Kidney capillary endothelial cell (primary cell): ENCODE measurements around the gene SCN3B.
"Not testable (repeated sequence)": the region's sequence is repeated elsewhere in the genome, so short reads cannot be mapped to it uniquely, and the experiment has no call there.

Experiments used
- DNase-seq: peaks from one replicate; pipeline ENCODE4 v3.0.0-alpha.2; 2018; ENCODE audit warnings: low spot score

The SCN3B gene, protein sequence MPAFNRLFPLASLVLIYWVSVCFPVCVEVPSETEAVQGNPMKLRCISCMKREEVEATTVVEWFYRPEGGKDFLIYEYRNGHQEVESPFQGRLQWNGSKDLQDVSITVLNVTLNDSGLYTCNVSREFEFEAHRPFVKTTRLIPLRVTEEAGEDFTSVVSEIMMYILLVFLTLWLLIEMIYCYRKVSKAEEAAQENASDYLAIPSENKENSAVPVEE

DNA sequence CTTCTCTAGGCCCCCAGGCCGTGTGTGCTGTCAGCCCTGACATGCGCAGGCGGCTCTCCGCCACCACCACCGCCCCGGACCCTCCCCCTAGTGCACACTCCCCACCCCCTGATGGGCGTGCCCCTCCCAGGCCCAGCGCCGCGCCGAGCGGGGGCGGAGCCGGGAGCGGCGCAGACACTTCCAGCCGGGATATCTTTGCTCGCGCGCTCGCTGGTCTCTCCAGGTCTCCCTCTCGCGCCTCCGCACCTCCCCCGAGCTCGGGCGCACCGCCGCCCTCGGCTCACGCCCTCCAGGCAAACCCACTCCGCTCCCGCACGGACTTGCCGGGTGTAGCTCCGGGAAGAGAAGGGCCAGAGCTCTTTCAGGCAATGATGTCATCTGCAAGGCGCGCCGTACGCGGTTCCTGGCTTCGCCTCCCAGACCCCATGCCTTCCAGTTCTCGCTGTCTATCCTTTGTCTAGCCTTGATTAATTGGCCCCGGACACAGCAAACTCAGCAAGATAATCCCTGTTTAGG lies at the start of gene SCN3B:
Gene SCN3B (minus strand): TSS at position 59 of the 516 bp plus-strand sequence. CDS start 823 bp downstream, outside the sequence.
- peak; percentile 64 for DNase-seq

DNA sequence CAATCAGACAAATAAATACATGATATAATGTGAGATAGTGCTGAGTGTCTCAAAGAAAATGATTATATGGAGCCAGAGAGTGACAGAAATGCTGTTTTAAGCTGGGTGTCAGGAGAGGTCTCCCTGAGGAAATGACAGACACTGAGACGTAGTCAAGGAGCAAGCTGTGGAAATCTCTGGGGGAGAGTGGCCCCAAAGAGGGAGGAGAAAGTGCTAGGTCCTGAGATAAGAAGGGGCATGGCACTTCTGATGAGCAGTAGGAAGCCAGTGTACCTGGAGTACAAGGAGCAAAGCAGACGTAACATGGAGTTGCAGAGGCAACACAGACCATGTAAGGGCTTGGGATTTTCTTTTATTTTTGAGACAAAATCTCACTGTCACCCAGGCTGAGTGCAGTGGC lies 48.3 kb upstream of the SCN3B start:
- no peak for DNase-seq

DNA sequence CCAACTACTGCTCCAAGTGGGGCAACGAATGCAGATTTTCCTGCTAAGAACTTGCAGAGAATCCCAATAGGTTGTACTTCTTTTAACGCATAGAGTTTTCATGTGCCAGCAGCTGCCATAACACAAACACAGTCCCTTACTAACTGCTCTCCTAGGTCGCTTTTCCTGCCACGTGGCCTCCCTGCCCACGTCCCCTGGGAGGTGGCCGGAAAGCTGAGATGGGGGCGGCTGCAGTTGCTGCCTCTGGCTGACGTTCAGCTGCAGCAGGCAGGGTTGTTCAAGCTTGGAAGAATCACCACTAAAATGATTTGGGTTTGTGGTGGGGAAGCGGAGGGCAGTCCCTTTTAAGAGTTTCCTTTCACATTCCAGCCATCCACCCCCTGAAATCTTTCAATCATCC lies 47.7 kb upstream of the SCN3B start:
- DNase-seq, result peak; percentile 29

DNA sequence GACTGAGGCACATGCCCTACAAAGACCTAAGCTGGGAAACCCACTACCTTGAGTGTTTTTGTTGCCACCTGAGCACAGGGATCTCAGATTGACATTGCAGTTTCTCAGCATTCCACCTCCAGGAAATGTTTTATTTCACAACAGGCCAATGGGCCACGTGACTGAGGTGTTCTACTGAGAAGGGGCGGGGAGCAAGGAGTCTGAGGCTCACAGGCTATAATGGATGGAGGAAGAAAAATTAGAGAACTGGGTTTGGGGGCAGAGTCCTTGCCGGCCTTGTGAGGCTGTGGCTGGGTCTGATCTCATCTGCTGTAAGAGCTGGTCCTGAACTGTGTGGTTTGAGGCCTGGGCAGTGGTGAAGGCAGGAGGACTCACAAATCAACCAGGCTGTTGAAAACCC lies 46.3 kb upstream of the SCN3B start:
- no peak for DNase-seq

DNA sequence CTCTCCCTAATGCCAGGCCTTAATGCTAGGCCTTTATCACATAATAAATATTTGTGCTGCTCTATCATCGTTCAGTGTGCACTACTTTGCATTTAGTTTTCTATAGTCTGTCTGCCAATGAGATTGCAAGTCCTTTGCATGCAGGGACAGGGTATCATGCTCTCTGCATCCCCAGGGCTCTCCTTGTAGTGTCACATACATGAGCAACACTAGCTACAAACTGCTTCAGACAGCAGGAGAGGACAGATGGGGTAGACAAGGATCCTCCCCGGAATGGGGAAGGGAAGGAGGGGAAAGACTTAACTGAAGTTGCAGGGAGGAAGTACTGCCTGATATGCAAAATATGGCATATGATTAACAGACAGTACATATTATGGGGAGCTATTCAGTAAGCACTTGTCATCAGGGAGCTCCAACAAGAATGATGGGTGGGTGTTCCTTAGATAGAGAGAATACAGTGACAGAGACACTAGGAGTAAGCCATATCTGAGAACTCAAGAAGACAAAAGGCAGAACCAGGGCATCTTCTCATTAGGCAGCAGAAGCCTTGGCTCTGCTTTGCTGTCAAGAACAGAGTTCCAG lies 44.2 kb upstream of the SCN3B start:
- no peak for DNase-seq

DNA sequence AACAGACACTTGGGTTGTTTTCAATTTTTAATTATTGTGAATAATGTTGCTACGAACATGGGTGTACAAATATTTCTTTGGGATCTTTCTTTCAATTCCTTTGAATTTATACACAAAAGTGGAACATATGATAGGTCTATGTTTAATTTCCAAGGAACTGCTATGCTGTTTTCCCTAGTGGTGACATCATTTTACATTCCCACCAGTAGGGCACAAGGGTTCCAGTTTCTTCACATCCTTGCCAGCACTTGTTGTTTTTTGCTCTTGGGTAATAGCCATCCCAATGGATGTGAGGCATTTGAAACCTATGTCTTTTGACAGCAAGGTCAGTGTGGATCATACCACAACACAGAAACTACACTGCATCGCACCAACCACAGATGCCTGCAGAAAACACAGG lies 41.8 kb upstream of the SCN3B start:
- DNase-seq, result no peak

DNA sequence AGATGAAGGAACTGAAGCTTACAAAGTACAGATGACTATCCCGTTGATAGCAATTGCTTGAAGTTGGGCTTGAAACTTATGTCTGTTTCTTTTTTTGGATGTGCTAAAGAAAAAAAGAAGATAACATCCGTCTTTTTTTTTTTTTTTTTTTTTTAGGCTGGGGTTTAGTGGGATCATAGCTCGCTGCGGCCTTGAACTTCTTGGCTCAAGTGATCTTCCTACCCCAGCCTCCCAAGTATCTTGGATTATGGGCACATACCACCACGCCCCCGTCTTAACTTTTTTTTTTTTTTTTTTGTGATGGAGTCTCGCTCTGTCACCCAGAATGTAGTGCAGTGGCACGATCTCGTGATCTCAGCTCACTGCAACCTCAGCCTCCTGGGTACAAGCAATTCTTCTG lies 40.8 kb upstream of the SCN3B start:
- DNase-seq, result no peak

DNA sequence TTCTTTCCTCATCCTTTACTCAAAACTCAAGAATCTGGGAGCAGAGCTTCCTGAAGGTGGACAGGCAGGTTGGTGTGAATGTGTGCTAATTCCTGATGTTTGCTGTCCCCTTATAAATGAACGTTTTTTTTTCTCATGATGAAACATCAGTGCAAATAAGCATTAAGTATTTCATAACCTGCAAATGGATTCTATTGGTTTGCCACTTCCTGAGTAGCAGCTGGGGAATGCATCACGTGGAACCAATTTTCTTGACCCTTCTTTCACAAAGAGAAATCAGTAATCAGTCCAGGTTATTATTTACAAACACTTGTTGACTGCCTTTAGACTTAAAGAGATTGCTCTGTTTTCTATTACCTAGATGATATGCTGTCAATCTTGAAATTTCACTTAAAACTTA lies 40.1 kb upstream of the SCN3B start:
- DNase-seq, result no peak

DNA sequence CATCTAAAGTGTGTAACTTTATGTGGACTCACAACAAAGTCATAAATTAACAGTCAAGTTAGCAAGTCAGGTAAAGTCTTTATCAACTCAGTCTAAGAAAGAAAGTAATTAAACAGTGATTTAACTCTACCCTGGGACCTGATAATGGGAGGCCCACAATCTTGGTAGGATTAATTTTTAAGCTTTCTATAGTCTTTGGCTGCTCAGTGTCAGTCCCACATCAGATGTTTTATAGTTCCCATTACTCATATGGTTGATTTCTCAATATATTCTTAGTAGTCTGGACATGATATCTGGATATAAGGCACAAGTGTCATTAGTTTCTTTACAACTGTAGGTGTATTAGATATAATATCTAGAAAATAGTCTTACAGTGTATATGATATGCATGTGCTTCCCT lies 38.5 kb upstream of the SCN3B start:
- DNase-seq, result no peak

DNA sequence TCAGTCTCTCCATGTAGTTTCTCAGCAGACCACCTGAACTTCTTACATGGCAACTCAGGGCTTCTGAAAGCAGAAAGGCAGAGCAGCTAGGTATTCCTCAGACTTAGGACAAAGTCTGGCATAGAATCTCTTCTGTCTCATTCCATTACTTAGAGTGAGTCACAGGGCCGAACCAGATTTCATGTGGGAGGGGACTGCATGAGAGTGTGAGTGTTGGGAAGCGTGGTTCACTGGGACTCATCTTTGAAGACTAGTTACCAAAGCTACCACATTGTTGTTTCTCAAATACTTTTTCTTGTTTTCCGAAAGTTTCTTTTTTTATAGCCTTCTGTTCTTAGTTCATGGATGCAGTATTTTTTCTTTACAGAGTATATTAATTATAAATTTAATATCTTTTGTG lies 36.1 kb upstream of the SCN3B start:
- DNase-seq, result no peak

DNA sequence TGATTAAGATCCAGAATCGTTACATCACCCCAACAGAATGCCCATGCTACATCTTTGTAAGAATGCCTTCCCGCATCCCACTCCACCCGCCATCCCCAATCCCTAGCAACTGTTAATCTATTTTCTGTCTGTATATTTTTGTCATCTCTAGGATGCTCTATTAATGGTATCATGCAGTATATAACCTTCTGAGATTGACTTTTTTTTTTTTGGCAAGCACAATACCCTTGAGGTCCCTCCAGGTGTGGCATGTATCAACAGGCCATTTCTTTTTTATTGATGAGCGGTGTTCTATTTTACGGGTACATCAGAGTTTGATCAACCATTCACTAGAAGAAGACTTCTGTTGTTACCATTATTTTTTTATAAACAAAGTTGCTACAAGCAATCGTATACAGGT lies 30.2 kb upstream of the SCN3B start:
- DNase-seq, result no peak

DNA sequence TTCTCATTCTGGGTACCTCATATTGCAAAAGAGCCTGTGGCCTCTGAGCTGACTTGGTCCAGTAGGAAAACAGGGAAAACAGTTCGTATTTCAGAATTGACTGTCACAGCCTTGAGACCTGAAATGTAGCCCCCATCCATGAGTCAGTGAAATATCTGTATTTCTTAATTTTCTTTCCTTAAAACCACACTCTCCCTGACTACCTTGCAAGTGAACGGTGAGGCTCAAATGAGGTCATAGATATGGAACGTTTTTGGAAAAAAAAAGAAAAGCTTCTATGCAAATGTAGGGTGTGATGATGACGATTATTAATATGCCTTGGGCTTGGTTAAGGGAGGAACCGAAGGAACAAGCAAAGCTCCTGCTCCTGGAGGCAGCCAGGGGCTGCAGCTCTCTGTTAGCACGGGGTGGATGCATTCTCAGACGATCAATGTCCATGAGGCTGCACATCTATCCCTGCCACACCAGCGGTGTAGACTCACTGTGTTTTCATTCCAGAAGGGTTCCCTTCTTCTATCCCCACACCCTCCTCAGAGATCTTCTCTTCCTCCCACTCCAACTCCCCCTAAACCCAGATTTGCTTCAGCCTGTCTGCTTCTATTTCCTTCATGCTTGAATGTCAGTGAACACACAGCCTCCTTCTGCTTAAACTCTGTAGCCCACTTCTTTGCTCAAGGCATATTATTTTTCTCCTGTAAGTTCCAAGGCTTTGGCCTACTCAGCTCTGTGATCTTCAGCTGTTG lies 29.2 kb upstream of the SCN3B start:
- DNase-seq, result no peak

DNA sequence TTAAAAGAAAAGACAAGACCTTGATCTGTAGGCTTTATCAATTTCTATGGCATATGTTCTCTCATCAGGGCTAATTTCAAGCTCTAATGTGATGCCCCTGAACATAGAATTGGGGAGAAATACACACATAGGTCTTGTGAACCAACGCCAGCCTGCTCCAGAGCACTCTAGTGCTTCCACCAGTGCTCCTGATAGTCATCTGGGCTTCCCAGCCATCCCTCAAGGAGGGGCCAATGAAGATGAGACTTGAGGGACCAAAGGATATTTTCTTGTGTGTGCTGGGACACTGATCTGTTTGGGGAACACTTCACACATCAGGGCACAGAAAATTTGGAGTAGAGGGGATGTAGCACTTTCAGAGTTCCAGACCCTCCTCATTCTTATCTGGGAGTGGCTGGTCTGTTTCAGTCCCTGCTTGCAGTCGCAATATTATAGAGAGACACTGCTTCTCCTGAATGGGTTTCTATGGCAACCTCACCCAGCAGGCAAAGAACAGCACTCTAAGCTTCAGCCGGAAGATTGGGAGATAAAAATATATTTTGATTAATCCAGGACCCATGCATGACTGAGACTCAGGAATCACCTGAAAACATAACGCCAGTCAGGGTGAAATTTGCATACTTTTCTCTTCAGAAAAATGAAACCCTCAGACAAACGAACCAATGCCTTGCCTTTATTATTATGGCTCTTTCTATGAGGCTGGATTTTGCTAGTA lies 28.4 kb upstream of the SCN3B start:
- no peak for DNase-seq

DNA sequence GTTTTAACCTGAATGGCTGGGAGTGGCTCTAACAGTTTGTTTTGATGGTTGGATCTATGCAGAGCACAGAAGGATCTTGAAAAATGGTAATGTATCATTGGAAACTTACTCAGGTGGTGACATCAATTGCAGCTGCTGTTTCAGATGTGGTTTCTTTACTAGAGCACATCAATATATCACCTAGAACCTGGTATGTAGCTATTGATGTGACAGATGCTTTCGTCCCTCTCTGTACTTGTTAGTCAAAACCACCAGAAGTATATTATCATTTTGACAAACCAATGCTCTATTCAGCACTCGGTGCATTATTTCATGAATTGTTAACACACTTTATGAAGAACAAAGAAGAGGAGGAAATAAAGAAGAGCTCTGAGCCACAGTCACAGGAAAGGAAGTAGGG lies 26.6 kb upstream of the SCN3B start:
- DNase-seq, result no peak

DNA sequence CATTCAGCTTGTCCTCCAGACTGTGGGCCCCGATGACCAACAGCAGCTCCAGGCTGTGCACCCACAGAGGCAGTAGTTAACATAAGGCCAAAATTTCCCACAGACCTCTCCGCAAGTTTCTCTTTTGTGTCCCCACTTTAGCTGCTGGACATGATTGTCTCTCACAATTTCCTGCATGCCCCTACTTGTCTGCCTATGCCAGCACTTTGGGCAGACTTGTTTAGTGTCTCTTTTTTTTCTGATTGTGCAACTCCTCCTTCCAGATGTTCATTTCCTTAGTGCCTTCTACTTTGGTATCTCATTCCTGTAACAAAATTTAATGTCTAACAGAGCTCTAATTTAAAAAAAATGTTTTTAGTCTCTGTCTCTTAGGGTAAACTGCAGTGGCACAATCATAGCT lies 23.8 kb upstream of the SCN3B start:
- DNase-seq, result no peak

DNA sequence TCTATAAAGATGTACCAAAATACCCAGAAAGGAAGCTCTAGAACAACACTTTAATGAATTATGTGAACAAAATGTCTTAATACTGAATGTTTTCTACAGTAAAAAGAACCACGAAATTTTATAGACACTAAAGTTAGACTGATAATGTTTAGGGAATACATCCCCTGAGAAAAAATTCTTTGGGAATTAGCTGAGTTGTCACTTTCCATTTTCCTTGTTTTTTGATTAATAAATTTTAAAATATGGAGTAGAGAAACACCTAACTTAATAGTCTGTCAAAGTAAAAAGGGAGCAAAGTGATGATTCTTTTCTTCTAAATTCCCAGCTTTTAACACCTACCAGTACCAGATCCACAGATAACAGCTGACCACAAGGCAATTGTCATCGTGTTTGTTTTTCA lies 23.1 kb upstream of the SCN3B start:
- no peak for DNase-seq

DNA sequence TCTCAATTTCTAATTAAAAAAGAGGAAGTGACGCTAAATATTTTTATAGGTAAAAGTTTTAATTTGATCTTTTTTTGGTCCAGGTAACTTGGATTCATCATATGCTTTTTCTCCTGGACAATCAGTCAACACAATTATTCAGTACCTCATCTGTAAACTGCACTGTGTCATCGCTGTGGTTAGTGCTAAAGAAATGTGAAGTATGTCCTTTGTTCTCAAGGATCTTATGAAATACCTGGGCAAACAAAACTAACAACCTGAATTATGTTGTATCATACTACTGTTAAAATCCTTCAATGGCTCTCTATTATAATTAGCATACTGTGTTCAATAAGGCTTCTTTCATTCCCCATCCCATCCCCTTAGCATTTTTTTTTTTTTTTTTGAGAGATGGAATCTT lies 19.9 kb upstream of the SCN3B start:
- DNase-seq, result no peak

DNA sequence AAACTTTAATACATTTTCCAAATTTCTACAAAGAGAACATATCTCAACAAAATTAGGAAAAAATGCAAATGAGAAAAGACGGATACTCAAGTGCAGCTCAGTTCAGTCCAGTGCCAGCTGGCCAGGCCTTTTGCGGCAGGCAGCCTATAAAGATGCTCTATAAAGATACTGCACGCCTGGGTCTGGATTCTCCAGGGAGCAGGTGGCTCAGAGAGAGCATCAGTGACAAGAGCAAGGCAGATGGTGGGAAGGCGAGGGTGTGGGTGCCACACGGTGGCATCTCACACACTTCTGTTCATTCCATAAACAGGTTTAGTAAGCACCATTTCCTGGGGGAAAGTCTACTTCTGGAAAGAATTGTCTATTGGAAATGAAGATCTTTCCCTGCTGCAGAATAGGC lies 18.1 kb upstream of the SCN3B start:
- DNase-seq, result no peak

DNA sequence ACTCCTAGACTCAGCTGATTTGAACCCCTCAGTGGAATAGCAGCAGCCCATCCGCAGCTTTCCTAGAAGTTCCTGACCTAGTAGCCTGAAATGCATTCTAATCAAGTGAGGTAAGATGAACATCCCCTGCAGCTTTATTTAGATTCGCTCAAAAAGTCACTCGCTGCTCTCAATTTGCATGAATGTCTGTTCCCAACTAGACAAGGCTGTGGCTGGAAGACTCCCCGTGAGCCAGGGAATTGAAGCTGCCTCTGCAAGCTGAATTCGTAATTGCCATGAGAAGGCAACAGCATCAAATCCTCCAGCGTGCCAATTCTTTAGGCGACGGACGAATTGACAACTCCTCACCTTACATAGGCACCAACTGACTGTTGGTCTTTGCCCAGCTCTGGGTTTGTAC lies 17.1 kb upstream of the SCN3B start:
- DNase-seq, result no peak

DNA sequence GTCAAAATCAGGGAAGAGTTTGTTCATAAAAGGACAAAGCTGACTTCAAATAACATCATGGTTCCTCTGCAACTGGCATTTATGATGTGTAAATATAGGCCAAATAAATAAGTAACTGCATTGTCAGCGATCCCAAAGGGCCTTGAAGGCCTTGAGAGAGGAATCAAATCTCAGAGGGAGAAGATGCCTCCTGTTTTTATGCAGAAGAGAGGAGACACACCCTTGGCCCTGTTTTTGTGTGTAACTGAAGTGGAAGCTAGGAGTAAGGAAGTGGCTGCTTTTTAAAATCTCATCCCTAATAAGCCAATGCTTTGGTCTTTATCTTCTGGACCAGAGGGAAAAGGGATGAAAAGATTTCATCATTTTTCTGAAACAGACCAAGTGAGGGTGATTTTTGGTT lies 15.7 kb upstream of the SCN3B start:
- DNase-seq, result no peak

DNA sequence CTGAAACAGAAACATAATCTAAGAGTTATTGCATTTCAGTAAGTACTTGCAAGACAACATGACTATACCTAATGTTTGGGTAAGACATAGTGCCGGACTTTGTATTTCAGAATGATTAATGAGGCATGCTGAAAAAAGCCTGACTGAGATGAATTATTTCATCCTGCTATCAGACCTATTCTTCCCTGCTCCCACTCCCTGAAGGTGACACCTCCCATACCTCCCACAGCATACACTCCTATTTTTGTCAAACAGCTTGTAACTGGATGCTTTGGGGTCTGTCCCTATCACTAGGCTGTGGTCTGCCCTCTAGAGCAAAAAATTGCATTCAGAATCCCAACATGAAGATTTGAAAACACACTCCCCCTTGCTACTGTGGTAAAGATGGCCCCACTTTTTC lies 10.9 kb upstream of the SCN3B start:
- no peak for DNase-seq

DNA sequence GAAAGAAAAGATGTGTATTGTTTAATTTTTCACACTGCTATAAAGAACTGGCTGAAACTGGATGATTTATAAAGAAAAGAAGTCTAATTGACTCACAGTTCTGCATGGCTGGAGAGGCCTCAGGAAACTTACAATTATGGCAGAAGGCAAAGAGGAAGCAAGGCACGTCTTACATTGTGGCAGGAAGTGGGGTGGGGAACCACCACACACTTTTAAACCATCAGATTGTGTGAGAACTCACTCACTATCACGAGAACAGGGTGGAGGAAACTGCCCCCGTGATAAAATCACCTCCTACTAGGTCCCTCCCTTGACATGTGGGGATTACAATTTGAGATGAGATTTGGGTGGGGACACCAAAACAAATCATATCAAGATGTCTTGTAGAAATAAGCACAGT lies 5.5 kb upstream of the SCN3B start:
- DNase-seq, result not testable (repeated sequence)

DNA sequence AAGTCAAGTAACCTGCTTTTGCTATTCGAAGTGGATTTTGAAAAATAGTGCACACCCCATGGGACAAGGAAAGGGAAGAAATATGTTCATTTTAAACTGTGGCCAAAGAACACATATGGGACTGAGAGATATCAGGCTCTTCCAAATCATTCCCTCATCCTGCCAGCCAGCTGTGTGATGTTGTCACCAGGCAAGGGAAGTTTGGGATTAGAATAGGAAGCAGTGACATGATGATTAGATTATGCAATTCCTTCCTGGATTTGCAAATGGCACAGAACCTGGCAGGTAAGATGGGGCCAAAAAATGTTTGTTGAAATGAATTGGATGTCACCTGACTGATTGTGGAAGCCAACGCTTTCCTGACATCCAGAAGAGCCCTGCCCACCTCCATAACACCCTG lies 4.9 kb upstream of the SCN3B start:
- DNase-seq, result no peak
